Dermis microvascular lymphatic vessel endothelial cell (primary cell): ENCODE data around the gene MINDY4. TPM values are rescaled to one million over a fixed set of nuclear protein-coding genes. Genes with fewer than 3 reads are reported as not detected.

Experiments used
- DNase-seq, 2 donors: peaks; one replicate each; pipeline versions ENCODE4 v3.0.0 to v3.0.0-alpha.2; 2010; ENCODE audit warnings: low read depth in 2 of 2
- total RNA-seq: library from RNA; depleted of rRNA; stranded (reverse); fragments of >200 nt; gene quantifications from 2 replicates; pipeline ENCODE4 v1.2.1, GENCODE V29; 2014

The MINDY4 gene
- total RNA-seq: 1.3 and 1.5 TPM in 2 replicates

GRCh38 chr7:30771174-30771879 lies at the start of gene MINDY4:
TSS of gene MINDY4 (plus strand) at chr7:30771417. CDS start at chr7:30771494, 77 bp downstream.
- peak; percentile 39 to 80 for DNase-seq

- DNase-seq: no peak
Measured at GRCh38 chr7:30722187-30722586, 49.0 kb upstream of the MINDY4 start.

- no peak for DNase-seq
Measured at GRCh38 chr7:30722671-30723070, 48.5 kb upstream of the MINDY4 start.

GRCh38 chr7:30723776-30724175 lies 47.4 kb upstream of the MINDY4 start:
- DNase-seq: no peak

GRCh38 chr7:30726296-30727006 lies 44.8 kb upstream of the MINDY4 start:
- DNase-seq: no peak

- no peak for DNase-seq
Measured at GRCh38 chr7:30727061-30727945, 43.9 kb upstream of the MINDY4 start.

GRCh38 chr7:30728591-30729100 lies 42.6 kb upstream of the MINDY4 start:
- no peak for DNase-seq

- DNase-seq: no peak
Measured at GRCh38 chr7:30729642-30730041, 41.6 kb upstream of the MINDY4 start.

GRCh38 chr7:30730097-30730496 lies 41.1 kb upstream of the MINDY4 start:
- DNase-seq: no peak

- DNase-seq: no peak
Measured at GRCh38 chr7:30730996-30731395, 40.2 kb upstream of the MINDY4 start.

GRCh38 chr7:30731581-30731980 lies 39.6 kb upstream of the MINDY4 start:
- DNase-seq: no peak

GRCh38 chr7:30732606-30733005 lies 38.6 kb upstream of the MINDY4 start:
- DNase-seq: no peak

GRCh38 chr7:30733216-30733615 lies 38.0 kb upstream of the MINDY4 start:
- no peak for DNase-seq

GRCh38 chr7:30733691-30734090 lies 37.5 kb upstream of the MINDY4 start:
- no peak for DNase-seq

- no peak for DNase-seq
Measured at GRCh38 chr7:30734497-30734896, 36.7 kb upstream of the MINDY4 start.

GRCh38 chr7:30735631-30736030 lies 35.6 kb upstream of the MINDY4 start:
- DNase-seq: no peak

- no peak for DNase-seq
Measured at GRCh38 chr7:30736291-30736690, 34.9 kb upstream of the MINDY4 start.

- no peak for DNase-seq
Measured at GRCh38 chr7:30738026-30738915, 32.9 kb upstream of the MINDY4 start.

- DNase-seq: no peak
Measured at GRCh38 chr7:30739691-30740090, 31.5 kb upstream of the MINDY4 start.

GRCh38 chr7:30740417-30741181 lies 30.6 kb upstream of the MINDY4 start:
- DNase-seq: peak; percentile 20 to 52
